ENCODE results near the gene SALL3.

- peak in 1 of 3 experiments; percentile 20 for TF ChIP-seq CTCF (IDR thresholded peaks at IDR 0.05)
- TF ChIP-seq POLR2A (IDR thresholded peaks at IDR 0.05), result no peak
Measured at GRCh38 chr18:78986018-78986481, 6.4 kb downstream of the SALL3 start.

All from vagina (tissue), 2 donors.